GM12892 (cell line): ENCODE results near the gene TLCD5.

Experiments used
- POLR2A ChIP-seq: IDR thresholded peaks from 2 replicates; pipeline ENCODE4 v1.6.1; 2011; ENCODE audit warnings: low read depth, low read length, control low read depth
- POLR2AphosphoS5 ChIP-seq: IDR thresholded peaks from 2 replicates; pipeline ENCODE4 v1.6.1; 2011; ENCODE audit warnings: low read depth, low read length, control low read depth
- TAF1 ChIP-seq: IDR thresholded peaks from 2 replicates; pipeline ENCODE4 v1.6.1; 2011; ENCODE audit warnings: low read depth, mild to moderate bottlenecking, control low read depth, low read length, borderline replicate concordance

DNA sequence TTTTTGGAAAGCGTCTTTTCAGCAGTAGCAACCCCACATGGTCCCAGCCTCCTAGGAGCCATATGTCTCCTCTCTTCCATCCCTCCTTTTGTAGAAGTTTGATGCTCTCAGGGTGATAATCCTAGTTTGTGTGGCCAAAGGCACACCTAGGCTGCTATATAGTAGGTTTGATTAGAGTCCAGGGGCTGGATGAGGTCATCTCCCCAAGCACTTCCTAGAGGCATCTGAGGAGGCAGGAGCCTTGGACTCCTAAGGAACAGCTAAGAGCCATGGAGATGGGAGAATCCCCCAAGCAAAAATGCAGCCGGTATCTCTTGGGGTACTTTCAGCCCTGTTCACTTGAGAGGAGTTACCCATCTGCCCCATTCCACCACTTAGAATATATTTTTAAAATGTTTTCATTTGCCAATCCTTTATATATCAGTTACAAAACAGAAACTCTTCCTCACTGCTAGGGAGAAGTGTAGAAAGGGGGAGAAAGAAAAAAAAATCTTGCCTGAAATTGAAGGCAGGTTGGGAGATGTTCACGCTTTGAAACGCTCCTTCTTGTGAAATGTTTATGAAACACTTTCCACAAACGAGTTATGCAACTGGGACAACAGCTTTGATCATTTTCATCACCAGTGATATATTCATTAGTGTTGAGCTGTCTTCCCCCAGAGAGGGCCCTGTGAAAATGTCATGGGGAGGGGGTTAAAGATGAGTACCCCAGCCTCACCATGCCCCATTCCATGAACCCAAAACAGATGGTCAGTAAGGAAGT, 31.9 kb upstream of the TLCD5 start:
- TF ChIP-seq POLR2A (no peak), POLR2AphosphoS5 (no peak), TAF1 (no peak)
